WTC11 (cell line): ENCODE results near the gene ZNF770. TPM values are rescaled to one million over a fixed set of nuclear protein-coding genes. Genes with fewer than 3 reads are reported as not detected.

Experiments used
- ATAC-seq: fragments of 200-7000 bp; cut with Tn5 transposase; 2 replicates; pipeline ENCODE4 v1.10.0; 2021; ENCODE audit warnings: mild to moderate bottlenecking, moderate library complexity
- CTCF ChIA-PET: fragments of 300-600 bp; sonication (Branson Sonifier 250); formaldehyde crosslinking; loops from one replicate; lab custom pipeline; 2021; ENCODE audit warnings: antibody characterized with exemption; lab: Charles Lee
- POLR2A ChIA-PET: fragments of 350-600 bp; sonication (Branson Sonifier 250); formaldehyde crosslinking; loops from one replicate; lab custom pipeline; 2021; ENCODE audit warnings: antibody characterized with exemption; lab: Charles Lee
- DNase-seq: peaks from one replicate; pipeline ENCODE4 v3.0.0; 2021; ENCODE audit warnings: low spot score
- H3K27ac Mint-ChIP-seq: 2 replicates; pipeline ENCODE4 v1.8.0; 2021; ENCODE audit warnings: mixed read lengths
- H3K27me3 Mint-ChIP-seq: 2 replicates; pipeline ENCODE4 v1.8.0; 2021; ENCODE audit warnings: low read depth, mild to moderate bottlenecking, moderate library complexity, mixed read lengths
- H3K36me3 Mint-ChIP-seq: 2 replicates; pipeline ENCODE4 v1.8.0; 2021; ENCODE audit warnings: mixed read lengths
- H3K4me1 Mint-ChIP-seq: 2 replicates; pipeline ENCODE4 v1.8.0; 2022; ENCODE audit warnings: mixed read lengths
- H3K4me3 Mint-ChIP-seq: 2 replicates; pipeline ENCODE4 v1.8.0; 2021; ENCODE audit warnings: mild to moderate bottlenecking, moderate library complexity, mixed read lengths
- H3K9me3 Mint-ChIP-seq: 2 replicates; pipeline ENCODE4 v1.8.0; 2021; ENCODE audit warnings: mixed read lengths
- ATF2 ChIP-seq: sonication (generic); formaldehyde crosslinking; IDR thresholded peaks from 2 replicates; pipeline ENCODE4 v1.8.1; 2022; ENCODE audit warnings: low read depth, missing genetic modification reagents, borderline replicate concordance
- ATF6 ChIP-seq: sonication (generic); formaldehyde crosslinking; IDR thresholded peaks from 2 replicates; pipeline ENCODE4 v1.8.1; 2023; ENCODE audit warnings: mild to moderate bottlenecking, missing genetic modification reagents
- EMX1 ChIP-seq: fragments of 250-450 bp; sonication (Bioruptor Pico); IDR thresholded peaks from 2 replicates; pipeline ENCODE4 v1.8.0; 2021; ENCODE audit warnings: mild to moderate bottlenecking
- ERG ChIP-seq: fragments of 250-450 bp; sonication (Bioruptor Pico); IDR thresholded peaks from 2 replicates; pipeline ENCODE4 v1.8.0; 2021; ENCODE audit warnings: mild to moderate bottlenecking
- FOXK1 ChIP-seq: sonication (generic); formaldehyde crosslinking; IDR thresholded peaks from 2 replicates; pipeline ENCODE4 v1.8.0; 2022; ENCODE audit warnings: mild to moderate bottlenecking, moderate library complexity, missing genetic modification reagents
- MXD4 ChIP-seq: fragments of 250-450 bp; sonication (Bioruptor Pico); IDR thresholded peaks from 2 replicates; pipeline ENCODE4 v1.8.0; 2021; ENCODE audit warnings: mild to moderate bottlenecking, moderate library complexity, borderline replicate concordance
- NFATC4 ChIP-seq: fragments of 250-450 bp; sonication (Bioruptor Pico); IDR thresholded peaks from 2 replicates; pipeline ENCODE4 v1.9.0; 2021; ENCODE audit warnings: mild to moderate bottlenecking
- NFE2L1 ChIP-seq: sonication (generic); formaldehyde crosslinking; IDR thresholded peaks from 2 replicates; pipeline ENCODE4 v1.8.1; 2023; ENCODE audit warnings: missing genetic modification reagents
- NFYB ChIP-seq: sonication (generic); formaldehyde crosslinking; conservative IDR thresholded peaks from 2 replicates; pipeline ENCODE4 v1.8.0; 2022; ENCODE audit warnings: low read depth, missing genetic modification reagents
- NR3C1 ChIP-seq: sonication (generic); formaldehyde crosslinking; conservative IDR thresholded peaks from 2 replicates; pipeline ENCODE4 v1.8.1; 2023; ENCODE audit warnings: low read depth, mild to moderate bottlenecking, missing genetic modification reagents
- SMAD3 ChIP-seq: sonication (generic); formaldehyde crosslinking; IDR thresholded peaks from 2 replicates; pipeline ENCODE4 v1.8.0; 2022; ENCODE audit warnings: missing genetic modification reagents, mild to moderate bottlenecking, borderline replicate concordance
- ZNF121 ChIP-seq: sonication (generic); formaldehyde crosslinking; IDR thresholded peaks from 2 replicates; pipeline ENCODE4 v1.8.0; 2023; ENCODE audit warnings: missing genetic modification reagents
- ZNF219 ChIP-seq: sonication (generic); formaldehyde crosslinking; IDR thresholded peaks from 2 replicates; pipeline ENCODE4 v1.8.0; 2023; ENCODE audit warnings: missing genetic modification reagents, mild to moderate bottlenecking, borderline replicate concordance
- ZNF232 ChIP-seq: sonication (generic); formaldehyde crosslinking; IDR thresholded peaks from 2 replicates; pipeline ENCODE4 v1.8.0; 2022; ENCODE audit warnings: mild to moderate bottlenecking, missing genetic modification reagents
- ZNF671 ChIP-seq: fragments of 250-450 bp; sonication (Bioruptor Pico); IDR thresholded peaks from 2 replicates; pipeline ENCODE4 v1.8.0; 2021; ENCODE audit warnings: mild to moderate bottlenecking
- total RNA-seq: library from RNA; stranded (reverse); gene quantifications from 3 replicates; pipeline ENCODE4 v1.2.3, GENCODE V29; 2021
- TF ChIP-seq, protein P1 (sequence below): fragments of 250-450 bp; sonication (Bioruptor Pico); IDR thresholded peaks from 2 replicates; pipeline ENCODE4 v1.9.0; 2021; ENCODE audit warnings: mild to moderate bottlenecking
- TF ChIP-seq, protein P2 (sequence below): sonication (generic); formaldehyde crosslinking; IDR thresholded peaks from 2 replicates; pipeline ENCODE4 v1.8.1; 2022; ENCODE audit warnings: mild to moderate bottlenecking, missing genetic modification reagents, moderate library complexity, borderline replicate concordance
- TF ChIP-seq, protein P3 (sequence below): sonication (generic); formaldehyde crosslinking; IDR thresholded peaks from 2 replicates; pipeline ENCODE4 v1.8.0; 2023; ENCODE audit warnings: missing genetic modification reagents, mild to moderate bottlenecking, borderline replicate concordance
- TF ChIP-seq, protein P4 (sequence below): sonication (generic); formaldehyde crosslinking; IDR thresholded peaks from 2 replicates; pipeline ENCODE4 v1.8.1; 2022; ENCODE audit warnings: missing genetic modification reagents, borderline replicate concordance

Gene ZNF770
- total RNA-seq, 1 experiment from 2014 or later: 142 TPM

DNA sequence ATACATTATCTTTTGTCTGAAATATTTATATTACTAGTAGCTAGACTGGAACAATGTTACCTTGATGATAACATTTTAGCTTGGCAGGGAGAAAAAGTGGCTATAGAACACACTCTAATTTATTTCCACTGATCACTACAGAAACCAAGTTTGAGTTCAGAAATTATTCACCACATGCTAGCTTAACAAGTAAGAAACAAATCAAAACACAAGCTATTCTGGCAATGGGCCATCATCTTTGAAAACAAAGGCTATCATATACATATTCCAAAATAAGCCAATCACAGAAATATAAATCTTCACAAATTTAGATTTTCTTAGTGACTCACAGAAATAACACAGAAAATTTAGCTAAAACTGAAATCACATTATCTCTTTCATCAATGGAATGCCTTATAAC is 35.6 kb downstream of the ZNF770 start:
- no peak for TF ChIP-seq ZNF121 (CRISPR knock-in tag)
- TF ChIP-seq NR3C1 (CRISPR knock-in tag): no peak
- TF ChIP-seq NFATC4 (CRISPR knock-in tag): no peak
- TF ChIP-seq, protein P1, sequence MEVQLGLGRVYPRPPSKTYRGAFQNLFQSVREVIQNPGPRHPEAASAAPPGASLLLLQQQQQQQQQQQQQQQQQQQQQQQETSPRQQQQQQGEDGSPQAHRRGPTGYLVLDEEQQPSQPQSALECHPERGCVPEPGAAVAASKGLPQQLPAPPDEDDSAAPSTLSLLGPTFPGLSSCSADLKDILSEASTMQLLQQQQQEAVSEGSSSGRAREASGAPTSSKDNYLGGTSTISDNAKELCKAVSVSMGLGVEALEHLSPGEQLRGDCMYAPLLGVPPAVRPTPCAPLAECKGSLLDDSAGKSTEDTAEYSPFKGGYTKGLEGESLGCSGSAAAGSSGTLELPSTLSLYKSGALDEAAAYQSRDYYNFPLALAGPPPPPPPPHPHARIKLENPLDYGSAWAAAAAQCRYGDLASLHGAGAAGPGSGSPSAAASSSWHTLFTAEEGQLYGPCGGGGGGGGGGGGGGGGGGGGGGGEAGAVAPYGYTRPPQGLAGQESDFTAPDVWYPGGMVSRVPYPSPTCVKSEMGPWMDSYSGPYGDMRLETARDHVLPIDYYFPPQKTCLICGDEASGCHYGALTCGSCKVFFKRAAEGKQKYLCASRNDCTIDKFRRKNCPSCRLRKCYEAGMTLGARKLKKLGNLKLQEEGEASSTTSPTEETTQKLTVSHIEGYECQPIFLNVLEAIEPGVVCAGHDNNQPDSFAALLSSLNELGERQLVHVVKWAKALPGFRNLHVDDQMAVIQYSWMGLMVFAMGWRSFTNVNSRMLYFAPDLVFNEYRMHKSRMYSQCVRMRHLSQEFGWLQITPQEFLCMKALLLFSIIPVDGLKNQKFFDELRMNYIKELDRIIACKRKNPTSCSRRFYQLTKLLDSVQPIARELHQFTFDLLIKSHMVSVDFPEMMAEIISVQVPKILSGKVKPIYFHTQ (CRISPR knock-in tag): no peak
- TF ChIP-seq EMX1: no peak
- TF ChIP-seq ZNF232 (CRISPR knock-in tag): no peak
- TF ChIP-seq MXD4 (CRISPR knock-in tag): no peak
- TF ChIP-seq, protein P2, sequence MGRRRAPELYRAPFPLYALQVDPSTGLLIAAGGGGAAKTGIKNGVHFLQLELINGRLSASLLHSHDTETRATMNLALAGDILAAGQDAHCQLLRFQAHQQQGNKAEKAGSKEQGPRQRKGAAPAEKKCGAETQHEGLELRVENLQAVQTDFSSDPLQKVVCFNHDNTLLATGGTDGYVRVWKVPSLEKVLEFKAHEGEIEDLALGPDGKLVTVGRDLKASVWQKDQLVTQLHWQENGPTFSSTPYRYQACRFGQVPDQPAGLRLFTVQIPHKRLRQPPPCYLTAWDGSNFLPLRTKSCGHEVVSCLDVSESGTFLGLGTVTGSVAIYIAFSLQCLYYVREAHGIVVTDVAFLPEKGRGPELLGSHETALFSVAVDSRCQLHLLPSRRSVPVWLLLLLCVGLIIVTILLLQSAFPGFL: no peak
- no peak for TF ChIP-seq NFE2L1 (CRISPR knock-in tag)
- TF ChIP-seq ATF6 (CRISPR knock-in tag): no peak
- no peak for TF ChIP-seq ERG (CRISPR knock-in tag)
- no peak for TF ChIP-seq ATF2 (CRISPR knock-in tag)
- TF ChIP-seq, protein P3, sequence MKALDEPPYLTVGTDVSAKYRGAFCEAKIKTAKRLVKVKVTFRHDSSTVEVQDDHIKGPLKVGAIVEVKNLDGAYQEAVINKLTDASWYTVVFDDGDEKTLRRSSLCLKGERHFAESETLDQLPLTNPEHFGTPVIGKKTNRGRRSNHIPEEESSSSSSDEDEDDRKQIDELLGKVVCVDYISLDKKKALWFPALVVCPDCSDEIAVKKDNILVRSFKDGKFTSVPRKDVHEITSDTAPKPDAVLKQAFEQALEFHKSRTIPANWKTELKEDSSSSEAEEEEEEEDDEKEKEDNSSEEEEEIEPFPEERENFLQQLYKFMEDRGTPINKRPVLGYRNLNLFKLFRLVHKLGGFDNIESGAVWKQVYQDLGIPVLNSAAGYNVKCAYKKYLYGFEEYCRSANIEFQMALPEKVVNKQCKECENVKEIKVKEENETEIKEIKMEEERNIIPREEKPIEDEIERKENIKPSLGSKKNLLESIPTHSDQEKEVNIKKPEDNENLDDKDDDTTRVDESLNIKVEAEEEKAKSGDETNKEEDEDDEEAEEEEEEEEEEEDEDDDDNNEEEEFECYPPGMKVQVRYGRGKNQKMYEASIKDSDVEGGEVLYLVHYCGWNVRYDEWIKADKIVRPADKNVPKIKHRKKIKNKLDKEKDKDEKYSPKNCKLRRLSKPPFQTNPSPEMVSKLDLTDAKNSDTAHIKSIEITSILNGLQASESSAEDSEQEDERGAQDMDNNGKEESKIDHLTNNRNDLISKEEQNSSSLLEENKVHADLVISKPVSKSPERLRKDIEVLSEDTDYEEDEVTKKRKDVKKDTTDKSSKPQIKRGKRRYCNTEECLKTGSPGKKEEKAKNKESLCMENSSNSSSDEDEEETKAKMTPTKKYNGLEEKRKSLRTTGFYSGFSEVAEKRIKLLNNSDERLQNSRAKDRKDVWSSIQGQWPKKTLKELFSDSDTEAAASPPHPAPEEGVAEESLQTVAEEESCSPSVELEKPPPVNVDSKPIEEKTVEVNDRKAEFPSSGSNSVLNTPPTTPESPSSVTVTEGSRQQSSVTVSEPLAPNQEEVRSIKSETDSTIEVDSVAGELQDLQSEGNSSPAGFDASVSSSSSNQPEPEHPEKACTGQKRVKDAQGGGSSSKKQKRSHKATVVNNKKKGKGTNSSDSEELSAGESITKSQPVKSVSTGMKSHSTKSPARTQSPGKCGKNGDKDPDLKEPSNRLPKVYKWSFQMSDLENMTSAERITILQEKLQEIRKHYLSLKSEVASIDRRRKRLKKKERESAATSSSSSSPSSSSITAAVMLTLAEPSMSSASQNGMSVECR: no peak
- no peak for TF ChIP-seq ZNF219
- TF ChIP-seq ZNF671: no peak
- TF ChIP-seq NFYB: no peak
- no peak for TF ChIP-seq FOXK1 (CRISPR knock-in tag)
- TF ChIP-seq, protein P4, sequence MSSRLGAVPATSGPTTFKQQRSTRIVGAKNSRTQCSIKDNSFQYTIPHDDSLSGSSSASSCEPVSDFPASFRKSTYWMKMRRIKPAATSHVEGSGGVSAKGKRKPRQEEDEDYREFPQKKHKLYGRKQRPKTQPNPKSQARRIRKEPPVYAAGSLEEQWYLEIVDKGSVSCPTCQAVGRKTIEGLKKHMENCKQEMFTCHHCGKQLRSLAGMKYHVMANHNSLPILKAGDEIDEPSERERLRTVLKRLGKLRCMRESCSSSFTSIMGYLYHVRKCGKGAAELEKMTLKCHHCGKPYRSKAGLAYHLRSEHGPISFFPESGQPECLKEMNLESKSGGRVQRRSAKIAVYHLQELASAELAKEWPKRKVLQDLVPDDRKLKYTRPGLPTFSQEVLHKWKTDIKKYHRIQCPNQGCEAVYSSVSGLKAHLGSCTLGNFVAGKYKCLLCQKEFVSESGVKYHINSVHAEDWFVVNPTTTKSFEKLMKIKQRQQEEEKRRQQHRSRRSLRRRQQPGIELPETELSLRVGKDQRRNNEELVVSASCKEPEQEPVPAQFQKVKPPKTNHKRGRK (CRISPR knock-in tag): no peak
- TF ChIP-seq SMAD3 (CRISPR knock-in tag): no peak
- Mint-ChIP-seq H3K4me3 (no peak overlapping the region), H3K4me1 (no peaks in the 10 kb centered on the region), H3K27ac (no peak overlapping the region), H3K9me3 (peaks cover 4% of the 10 kb centered on the region), H3K27me3 (no peaks in the 10 kb centered on the region), H3K36me3 (peaks cover 46% of the 10 kb centered on the region)
- ChIA-PET CTCF (interaction anchor here (0.5 kb wide), 1 partner anchor 28 kb away, joined by 3 read pairs; no protein-coding TSS in a partner anchor), POLR2A (no interaction called here)
- no peak for ATAC-seq
- no peak for DNase-seq
